Endothelial cell of umbilical vein (primary cell): Measurements from ENCODE around the gene POLR1D. TPM values are rescaled to one million over a fixed set of nuclear protein-coding genes. Genes with fewer than 3 reads are reported as not detected.
A peak's percentile ranks its signal among the peaks of the same experiment; 100 is the strongest.

Experiments
- BruUV-seq: library from RNA; stranded (reverse); fragments of 400-500 nt; replicated peaks from 2 replicates; lab custom pipeline; 2021; lab: Mats Ljungman, UMichigan
- CTCF ChIA-PET: fragments of 300-600, 350-600 bp; sonication (Branson Sonifier 250); formaldehyde crosslinking; loops from one replicate; lab custom pipeline; 2021; ENCODE audit warnings: antibody characterized with exemption, inconsistent platforms; lab: Charles Lee
- POLR2A ChIA-PET: fragments of 300-600, 350-600 bp; sonication (Branson Sonifier 250); formaldehyde crosslinking; loops from one replicate; lab custom pipeline; 2021; ENCODE audit warnings: antibody characterized with exemption, inconsistent platforms; lab: Charles Lee
- DNase-seq: peaks from one replicate; pipeline ENCODE4 v3.0.0-alpha.2; 2011; ENCODE audit warnings: low read depth, low spot score
- FAIRE-seq: peaks from 2 replicates; lab custom pipeline; 2011; peaks lifted over from hg19 to GRCh38; lab: Jason Lieb, UNC
- H2AFZ ChIP-seq: 2 replicates; pipeline ENCODE4 v1.6.0; 2012; ENCODE audit warnings: low read depth, low read length, control low read depth, inconsistent platforms
- H3K27ac ChIP-seq: 2 replicates; pipeline ENCODE4 v1.5.1; 2011; ENCODE audit warnings: low read depth, mild to moderate bottlenecking, control low read depth, low read length, moderate library complexity; ENCODE audit not compliant: insufficient read depth
- H3K27me3 ChIP-seq, 2 experiments: 2 replicates each; pipeline versions ENCODE4 v1.6.0 to v1.6.1; 2011; ENCODE audit warnings: low read length in 2 of 2, mixed read lengths in 1 of 2; ENCODE audit not compliant: control insufficient read depth in 2 of 2, insufficient read depth in 2 of 2
- H3K36me3 ChIP-seq, 2 experiments: 2 replicates in 1 of 2; 3 replicates in 1 of 2; pipeline ENCODE4 v1.5.1; 2011; ENCODE audit warnings: low read length in 2 of 2, mild to moderate bottlenecking in 1 of 2, moderate library complexity in 1 of 2; ENCODE audit not compliant: control insufficient read depth in 2 of 2, insufficient read depth in 2 of 2; ENCODE audit errors: extremely low read depth in 1 of 2
- H3K4me1 ChIP-seq: 3 replicates; pipeline ENCODE4 v1.5.1; 2011; ENCODE audit warnings: mild to moderate bottlenecking, low read length; ENCODE audit not compliant: control insufficient read depth, insufficient read depth; ENCODE audit errors: extremely low read depth
- H3K4me2 ChIP-seq: 2 replicates; pipeline ENCODE4 v1.6.1; 2011; ENCODE audit warnings: low read length, control low read depth, mixed read lengths; ENCODE audit not compliant: insufficient read depth
- H3K4me3 ChIP-seq, 3 experiments: fragments of 200-600 bp in 1 of 3; sonication (generic), shearing (Covaris generic) in 1 of 3; replicated peaks in 1 of 3; 2 replicates each; pipeline ENCODE4 v1.5.1; 2011 to 2016; ENCODE audit warnings: control low read depth in 3 of 3, low read length in 3 of 3, mild to moderate bottlenecking in 2 of 3, inconsistent platforms in 1 of 3, low read depth in 1 of 3, moderate library complexity in 1 of 3; ENCODE audit not compliant: insufficient read depth in 1 of 3
- H3K79me2 ChIP-seq: 2 replicates; pipeline ENCODE4 v1.6.0; 2012; ENCODE audit warnings: low read length, inconsistent platforms; ENCODE audit not compliant: control insufficient read depth, insufficient read depth
- H3K9ac ChIP-seq: replicated peaks from 2 replicates; pipeline ENCODE3; 2011; ENCODE audit warnings: low read length, control low read depth; ENCODE audit not compliant: insufficient read depth; ENCODE audit errors: extremely low read depth
- H3K9me1 ChIP-seq: replicated peaks from 3 replicates; pipeline ENCODE4 v1.6.0; 2011; ENCODE audit warnings: mild to moderate bottlenecking, low read length; ENCODE audit not compliant: control insufficient read depth, insufficient read depth; ENCODE audit errors: extremely low read depth
- H3K9me3 ChIP-seq: replicated peaks from 2 replicates; pipeline ENCODE4 v1.5.1; 2012; ENCODE audit warnings: low read length, inconsistent platforms; ENCODE audit not compliant: control insufficient read depth, insufficient read depth
- H4K20me1 ChIP-seq: replicated peaks from 2 replicates; pipeline ENCODE3; 2011; ENCODE audit warnings: mild to moderate bottlenecking, low read length; ENCODE audit not compliant: control insufficient read depth, insufficient read depth; ENCODE audit errors: extremely low read depth
- EZH2 ChIP-seq: IDR thresholded peaks from 2 replicates; pipeline ENCODE4 v1.6.1; 2012; ENCODE audit warnings: borderline replicate concordance, low read depth, mild to moderate bottlenecking, moderate library complexity, low read length, inconsistent platforms; ENCODE audit not compliant: severe bottlenecking
- FOS ChIP-seq: IDR thresholded peaks from 2 replicates; pipeline ENCODE4 v1.6.1; 2011; ENCODE audit warnings: mild to moderate bottlenecking, low read length, moderate library complexity, borderline replicate concordance; ENCODE audit not compliant: insufficient read depth
- GATA2 ChIP-seq: IDR thresholded peaks from 2 replicates; pipeline ENCODE4 v1.7.0; 2011; ENCODE audit warnings: low read depth, mild to moderate bottlenecking, moderate library complexity, mixed read lengths, low read length; ENCODE audit not compliant: insufficient read length, insufficient read depth
- JUN ChIP-seq: IDR thresholded peaks from 2 replicates; pipeline ENCODE4 v1.6.1; 2011; ENCODE audit warnings: borderline replicate concordance, low read depth; ENCODE audit not compliant: insufficient read length, insufficient read depth
- MYC ChIP-seq: IDR thresholded peaks from one replicate; pipeline ENCODE4 v1.6.1; 2011; ENCODE audit warnings: mild to moderate bottlenecking, low read depth, low read length
- POLR2A ChIP-seq: IDR thresholded peaks from 2 replicates; pipeline ENCODE4 v1.6.1; 2012; ENCODE audit warnings: low read depth, mild to moderate bottlenecking, control low read depth, low read length
- POLR2AphosphoS5 ChIP-seq: IDR thresholded peaks from 2 replicates; pipeline ENCODE4 v1.6.1; 2012; ENCODE audit warnings: low read depth, mild to moderate bottlenecking, control low read depth, low read length, moderate library complexity; ENCODE audit not compliant: insufficient read depth
- dilution Hi-C: fragments of 300-500 bp; cut with MboI; formaldehyde crosslinking; loops from one replicate; pipeline ENCODE4 v1.15.0; 2019; ENCODE audit warnings: low sequenced_read_pairs; ENCODE audit not compliant: extremely low pct_ligation_motif_present
- intact Hi-C: fragments of 100-400 bp; cut with micrococcal nuclease; formaldehyde crosslinking; loops from one replicate; pipeline ENCODE4 v1.10.0; 2022
- polyA plus RNA-seq, 4 experiments: library from polyadenylated mRNA; depleted of rRNA in 3 of 4; stranded (reverse) in 3 of 4; unstranded in 1 of 4; fragments of >200 nt; gene quantifications; 2 replicates each; pipeline versions ENCODE4 v1.2.1 to v1.2.3, GENCODE V29; 2011 to 2012; ENCODE audit warnings: missing spikeins in 1 of 4
- total RNA-seq: library from RNA; stranded (reverse); gene quantifications from 2 replicates; pipeline ENCODE4 v1.2.3, GENCODE V29; 2021
- TF ChIP-seq, protein P1 (sequence below): IDR thresholded peaks from 2 replicates; pipeline ENCODE4 v1.6.1; 2011; ENCODE audit not compliant: insufficient read depth, insufficient read length
- TF ChIP-seq, protein P2 (sequence below), 2 donors: IDR thresholded peaks; 1 replicate in 1 of 2; 2 replicates in 1 of 2; pipeline ENCODE4 v1.5.1; 2011; ENCODE audit warnings: low read length in 2 of 2, mild to moderate bottlenecking in 2 of 2, moderate library complexity in 2 of 2, control low read depth in 1 of 2, inconsistent platforms in 1 of 2, low read depth in 1 of 2; ENCODE audit not compliant: insufficient read depth in 1 of 2; ENCODE audit errors: extremely low read depth in 1 of 2

POLR1D gene
- total and polyA plus RNA-seq, 2 donors (not counting 3 experiments of a cell fraction or from before 2014, with no cell fraction given): 90.7 to 111 TPM

DNA sequence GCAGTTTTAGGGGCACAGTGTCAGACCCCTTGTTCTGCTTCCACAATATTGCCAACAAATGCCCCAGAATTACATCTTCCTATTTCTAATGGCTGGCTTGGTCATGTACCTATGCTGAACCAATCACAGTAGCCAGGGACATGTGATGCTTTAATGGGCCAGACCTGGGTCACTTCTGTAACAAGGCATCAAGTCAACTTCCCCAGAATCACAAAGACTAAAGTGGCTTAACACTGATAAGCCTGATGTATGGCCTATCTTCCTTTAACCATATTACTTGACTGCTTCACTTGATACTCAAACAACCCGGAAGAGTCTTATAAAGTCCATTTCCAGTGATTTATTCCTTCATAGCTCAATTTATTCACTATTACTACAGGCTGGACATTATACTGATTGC lies 21.0 kb upstream of the POLR1D start:
- Histone ChIP-seq H3K4me2 (no peak overlapping the region), H2AFZ (no peak overlapping the region), H3K27ac (peak overlapping the region; percentile 39), H3K79me2 (peaks cover 52% of the 10 kb centered on the region), H3K4me1 (peaks cover 16% of the 10 kb centered on the region), H3K4me3 (no peak overlapping the region), H4K20me1 (no peaks in the 10 kb centered on the region), H3K36me3 (no peaks in the 10 kb centered on the region), H3K9me3 (no peaks in the 10 kb centered on the region), H3K27me3 (no peaks in the 10 kb centered on the region), H3K9me1 (peaks cover 2% of the 10 kb centered on the region), H3K9ac (no peak overlapping the region)
- CTCF ChIA-PET: interaction anchor here (1.1 to 2.0 kb wide), 6 partner anchors 12 to 226 kb away, joined by 3 to 6 read pairs (median 6); partner anchors contain the start of gene POLR1D
- intact Hi-C loops: loop anchor here (1.0 kb wide), 1 partner anchor 20 kb away; the partner anchor contains the start of gene LNX2
- no TSS peak for BruUV-seq
- dilution Hi-C loops: no loop called here
- POLR2A ChIA-PET: no interaction called here
- TF ChIP-seq EZH2: no peak
- TF ChIP-seq, protein P1, sequence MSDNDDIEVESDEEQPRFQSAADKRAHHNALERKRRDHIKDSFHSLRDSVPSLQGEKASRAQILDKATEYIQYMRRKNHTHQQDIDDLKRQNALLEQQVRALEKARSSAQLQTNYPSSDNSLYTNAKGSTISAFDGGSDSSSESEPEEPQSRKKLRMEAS: no peak
- no peak for TF ChIP-seq FOS
- no peak for TF ChIP-seq JUN
- no peak for TF ChIP-seq MYC
- no peak for TF ChIP-seq POLR2AphosphoS5
- TF ChIP-seq, protein P2, sequence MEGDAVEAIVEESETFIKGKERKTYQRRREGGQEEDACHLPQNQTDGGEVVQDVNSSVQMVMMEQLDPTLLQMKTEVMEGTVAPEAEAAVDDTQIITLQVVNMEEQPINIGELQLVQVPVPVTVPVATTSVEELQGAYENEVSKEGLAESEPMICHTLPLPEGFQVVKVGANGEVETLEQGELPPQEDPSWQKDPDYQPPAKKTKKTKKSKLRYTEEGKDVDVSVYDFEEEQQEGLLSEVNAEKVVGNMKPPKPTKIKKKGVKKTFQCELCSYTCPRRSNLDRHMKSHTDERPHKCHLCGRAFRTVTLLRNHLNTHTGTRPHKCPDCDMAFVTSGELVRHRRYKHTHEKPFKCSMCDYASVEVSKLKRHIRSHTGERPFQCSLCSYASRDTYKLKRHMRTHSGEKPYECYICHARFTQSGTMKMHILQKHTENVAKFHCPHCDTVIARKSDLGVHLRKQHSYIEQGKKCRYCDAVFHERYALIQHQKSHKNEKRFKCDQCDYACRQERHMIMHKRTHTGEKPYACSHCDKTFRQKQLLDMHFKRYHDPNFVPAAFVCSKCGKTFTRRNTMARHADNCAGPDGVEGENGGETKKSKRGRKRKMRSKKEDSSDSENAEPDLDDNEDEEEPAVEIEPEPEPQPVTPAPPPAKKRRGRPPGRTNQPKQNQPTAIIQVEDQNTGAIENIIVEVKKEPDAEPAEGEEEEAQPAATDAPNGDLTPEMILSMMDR (IDR thresholded peaks at IDR 0.05; ENCODE audit: extremely low read depth in 1 of 2, insufficient read depth in 1 of 2, low read depth in 1 of 2, low read length in 2 of 2): no peak
- no peak for TF ChIP-seq GATA2
- no peak for TF ChIP-seq POLR2A
- FAIRE-seq (no peak), DNase-seq (no peak)
